ENCODE data around the gene SPAG16. TPM values are rescaled to one million over a fixed set of nuclear protein-coding genes. Genes with fewer than 3 reads are reported as not detected.
A peak's percentile ranks its signal among the peaks of the same experiment; 100 is the strongest.

SPAG16 gene
- total and polyA plus RNA-seq, 2 of the 13 experiments (the other 11 are each of a cell fraction or from before 2014, with no cell fraction given), result 9.6 to 26.5 TPM

DNA sequence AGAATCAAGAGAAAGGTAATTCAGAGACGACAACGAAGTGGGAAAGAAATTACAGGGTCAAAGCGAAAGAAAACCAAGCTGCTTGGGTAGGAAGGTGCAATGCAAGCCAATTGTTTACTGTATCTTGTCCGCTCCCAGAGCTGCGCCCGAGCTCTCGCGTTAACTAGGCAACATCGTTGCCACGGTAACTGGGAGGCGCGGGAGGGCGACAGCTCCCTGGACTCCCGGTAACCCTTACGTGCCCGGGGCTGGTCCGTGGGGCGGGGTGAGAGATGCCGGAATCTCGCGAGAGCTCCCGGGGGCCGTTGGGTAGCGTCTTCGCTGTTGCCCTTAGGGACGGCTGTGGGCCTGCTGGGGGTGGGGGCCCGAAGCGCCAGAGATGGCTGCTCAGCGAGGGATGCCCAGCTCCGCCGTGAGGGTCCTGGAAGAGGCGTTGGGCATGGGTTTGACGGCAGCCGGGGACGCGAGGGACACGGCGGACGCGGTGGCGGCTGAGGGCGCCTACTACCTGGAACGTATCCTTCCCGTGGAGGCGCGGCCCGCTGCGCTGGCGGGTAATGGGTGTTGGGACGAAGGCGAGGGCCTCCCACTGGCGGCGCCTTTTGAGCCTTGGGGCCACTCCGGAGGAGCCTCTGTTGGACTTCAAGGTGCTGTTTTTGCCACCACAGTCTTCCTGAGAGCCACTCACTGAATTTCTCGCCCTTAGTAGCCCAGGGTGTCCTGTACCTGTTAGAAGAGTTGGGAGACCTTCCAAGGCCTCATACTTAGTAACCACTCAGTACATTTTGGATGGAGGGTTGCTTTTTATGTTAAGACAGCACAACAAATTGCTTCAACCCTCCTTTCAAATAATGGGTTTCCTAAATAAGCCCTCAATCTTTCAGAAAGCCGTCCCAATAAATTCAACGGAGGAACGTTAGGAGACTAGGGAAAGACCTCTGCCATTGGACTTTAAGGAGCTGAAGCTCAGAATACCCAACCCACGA is at the start of gene SPAG16 (continued):
- TF ChIP-seq, protein P1, sequence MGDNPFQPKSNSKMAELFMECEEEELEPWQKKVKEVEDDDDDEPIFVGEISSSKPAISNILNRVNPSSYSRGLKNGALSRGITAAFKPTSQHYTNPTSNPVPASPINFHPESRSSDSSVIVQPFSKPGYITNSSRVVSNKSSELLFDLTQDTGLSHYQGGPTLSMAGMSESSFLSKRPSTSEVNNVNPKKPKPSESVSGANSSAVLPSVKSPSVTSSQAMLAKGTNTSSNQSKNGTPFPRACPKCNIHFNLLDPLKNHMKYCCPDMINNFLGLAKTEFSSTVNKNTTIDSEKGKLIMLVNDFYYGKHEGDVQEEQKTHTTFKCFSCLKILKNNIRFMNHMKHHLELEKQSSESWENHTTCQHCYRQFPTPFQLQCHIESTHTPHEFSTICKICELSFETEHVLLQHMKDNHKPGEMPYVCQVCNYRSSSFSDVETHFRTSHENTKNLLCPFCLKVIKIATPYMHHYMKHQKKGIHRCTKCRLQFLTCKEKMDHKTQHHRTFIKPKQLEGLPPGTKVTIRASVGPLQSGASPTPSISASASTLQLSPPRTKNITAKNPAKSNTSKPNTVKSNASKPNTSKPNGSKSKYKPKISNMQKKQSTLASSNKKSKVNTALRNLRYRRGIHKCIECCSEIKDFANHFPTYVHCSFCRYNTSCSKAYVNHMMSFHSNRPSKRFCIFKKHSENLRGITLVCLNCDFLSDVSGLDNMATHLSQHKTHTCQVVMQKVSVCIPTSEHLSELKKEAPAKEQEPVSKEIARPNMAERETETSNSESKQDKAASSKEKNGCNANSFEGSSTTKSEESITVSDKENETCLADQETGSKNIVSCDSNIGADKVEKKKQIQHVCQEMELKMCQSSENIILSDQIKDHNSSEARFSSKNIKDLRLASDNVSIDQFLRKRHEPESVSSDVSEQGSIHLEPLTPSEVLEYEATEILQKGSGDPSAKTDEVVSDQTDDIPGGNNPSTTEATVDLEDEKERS (CRISPR knock-in tag; IDR thresholded peaks at IDR 0.05), result peak; percentile 42; the same call in 1 of the 2 replicates
- TF ChIP-seq KDM5A (IDR thresholded peaks at IDR 0.05; ENCODE audit: borderline replicate concordance, low read length) (peak; percentile 91), ZNF792 (CRISPR knock-in tag; IDR thresholded peaks at IDR 0.05) (peak; percentile 84; the same call in 1 of the 2 replicates), TAF15 (IDR thresholded peaks at IDR 0.05; ENCODE audit: low read depth, low read length, poor library complexity, severe bottlenecking) (peak; percentile 74), MYNN (CRISPR knock-in tag; IDR thresholded peaks at IDR 0.05; ENCODE audit: low read depth) (0 out of 2 replicates have a peak, but pooled peaks have one; percentile 68), IKZF4 (CRISPR knock-in tag; IDR thresholded peaks at IDR 0.05; ENCODE audit: borderline replicate concordance, low read depth, not compliant biosample characterization) (no peak), EZH2 (conservative IDR thresholded peaks at IDR 0.05; ENCODE audit: low read depth, low read length) (no peak), ZNF75D (CRISPR knock-in tag; IDR thresholded peaks at IDR 0.05; ENCODE audit: borderline replicate concordance) (no peak), MYC (CRISPR knock-in tag; IDR thresholded peaks at IDR 0.05; ENCODE audit: borderline replicate concordance) (no peak; the same call in 1 of the 2 replicates), HDAC1 (CRISPR knock-in tag; IDR thresholded peaks at IDR 0.05) (peak; percentile 96)
- TF ChIP-seq, protein P2, sequence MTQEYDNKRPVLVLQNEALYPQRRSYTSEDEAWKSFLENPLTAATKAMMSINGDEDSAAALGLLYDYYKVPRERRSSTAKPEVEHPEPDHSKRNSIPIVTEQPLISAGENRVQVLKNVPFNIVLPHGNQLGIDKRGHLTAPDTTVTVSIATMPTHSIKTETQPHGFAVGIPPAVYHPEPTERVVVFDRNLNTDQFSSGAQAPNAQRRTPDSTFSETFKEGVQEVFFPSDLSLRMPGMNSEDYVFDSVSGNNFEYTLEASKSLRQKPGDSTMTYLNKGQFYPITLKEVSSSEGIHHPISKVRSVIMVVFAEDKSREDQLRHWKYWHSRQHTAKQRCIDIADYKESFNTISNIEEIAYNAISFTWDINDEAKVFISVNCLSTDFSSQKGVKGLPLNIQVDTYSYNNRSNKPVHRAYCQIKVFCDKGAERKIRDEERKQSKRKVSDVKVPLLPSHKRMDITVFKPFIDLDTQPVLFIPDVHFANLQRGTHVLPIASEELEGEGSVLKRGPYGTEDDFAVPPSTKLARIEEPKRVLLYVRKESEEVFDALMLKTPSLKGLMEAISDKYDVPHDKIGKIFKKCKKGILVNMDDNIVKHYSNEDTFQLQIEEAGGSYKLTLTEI (CRISPR knock-in tag; conservative IDR thresholded peaks at IDR 0.05), result no peak
- TF ChIP-seq, protein P3, sequence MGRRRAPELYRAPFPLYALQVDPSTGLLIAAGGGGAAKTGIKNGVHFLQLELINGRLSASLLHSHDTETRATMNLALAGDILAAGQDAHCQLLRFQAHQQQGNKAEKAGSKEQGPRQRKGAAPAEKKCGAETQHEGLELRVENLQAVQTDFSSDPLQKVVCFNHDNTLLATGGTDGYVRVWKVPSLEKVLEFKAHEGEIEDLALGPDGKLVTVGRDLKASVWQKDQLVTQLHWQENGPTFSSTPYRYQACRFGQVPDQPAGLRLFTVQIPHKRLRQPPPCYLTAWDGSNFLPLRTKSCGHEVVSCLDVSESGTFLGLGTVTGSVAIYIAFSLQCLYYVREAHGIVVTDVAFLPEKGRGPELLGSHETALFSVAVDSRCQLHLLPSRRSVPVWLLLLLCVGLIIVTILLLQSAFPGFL (CRISPR knock-in tag; IDR thresholded peaks at IDR 0.05), result no peak
- TF ChIP-seq, protein P4, sequence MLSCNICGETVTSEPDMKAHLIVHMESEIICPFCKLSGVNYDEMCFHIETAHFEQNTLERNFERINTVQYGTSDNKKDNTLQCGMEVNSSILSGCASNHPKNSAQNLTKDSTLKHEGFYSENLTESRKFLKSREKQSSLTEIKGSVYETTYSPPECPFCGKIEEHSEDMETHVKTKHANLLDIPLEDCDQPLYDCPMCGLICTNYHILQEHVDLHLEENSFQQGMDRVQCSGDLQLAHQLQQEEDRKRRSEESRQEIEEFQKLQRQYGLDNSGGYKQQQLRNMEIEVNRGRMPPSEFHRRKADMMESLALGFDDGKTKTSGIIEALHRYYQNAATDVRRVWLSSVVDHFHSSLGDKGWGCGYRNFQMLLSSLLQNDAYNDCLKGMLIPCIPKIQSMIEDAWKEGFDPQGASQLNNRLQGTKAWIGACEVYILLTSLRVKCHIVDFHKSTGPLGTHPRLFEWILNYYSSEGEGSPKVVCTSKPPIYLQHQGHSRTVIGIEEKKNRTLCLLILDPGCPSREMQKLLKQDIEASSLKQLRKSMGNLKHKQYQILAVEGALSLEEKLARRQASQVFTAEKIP (CRISPR knock-in tag; IDR thresholded peaks at IDR 0.05; ENCODE audit: borderline replicate concordance), result no peak
- TF ChIP-seq, protein P5, sequence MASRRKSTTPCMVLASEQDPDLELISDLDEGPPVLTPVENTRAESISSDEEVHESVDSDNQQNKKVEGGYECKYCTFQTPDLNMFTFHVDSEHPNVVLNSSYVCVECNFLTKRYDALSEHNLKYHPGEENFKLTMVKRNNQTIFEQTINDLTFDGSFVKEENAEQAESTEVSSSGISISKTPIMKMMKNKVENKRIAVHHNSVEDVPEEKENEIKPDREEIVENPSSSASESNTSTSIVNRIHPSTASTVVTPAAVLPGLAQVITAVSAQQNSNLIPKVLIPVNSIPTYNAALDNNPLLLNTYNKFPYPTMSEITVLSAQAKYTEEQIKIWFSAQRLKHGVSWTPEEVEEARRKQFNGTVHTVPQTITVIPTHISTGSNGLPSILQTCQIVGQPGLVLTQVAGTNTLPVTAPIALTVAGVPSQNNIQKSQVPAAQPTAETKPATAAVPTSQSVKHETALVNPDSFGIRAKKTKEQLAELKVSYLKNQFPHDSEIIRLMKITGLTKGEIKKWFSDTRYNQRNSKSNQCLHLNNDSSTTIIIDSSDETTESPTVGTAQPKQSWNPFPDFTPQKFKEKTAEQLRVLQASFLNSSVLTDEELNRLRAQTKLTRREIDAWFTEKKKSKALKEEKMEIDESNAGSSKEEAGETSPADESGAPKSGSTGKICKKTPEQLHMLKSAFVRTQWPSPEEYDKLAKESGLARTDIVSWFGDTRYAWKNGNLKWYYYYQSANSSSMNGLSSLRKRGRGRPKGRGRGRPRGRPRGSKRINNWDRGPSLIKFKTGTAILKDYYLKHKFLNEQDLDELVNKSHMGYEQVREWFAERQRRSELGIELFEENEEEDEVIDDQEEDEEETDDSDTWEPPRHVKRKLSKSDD (CRISPR knock-in tag; IDR thresholded peaks at IDR 0.05; ENCODE audit: low read depth), result peak; percentile 74
